Activated B cell treated with CpG ODN at 0.5 μM for 24 hours (primary cell): Measurements from ENCODE around the gene SYNDIG1L. TPM values are rescaled to one million over a fixed set of nuclear protein-coding genes. Genes with fewer than 3 reads are reported as not detected.

ENCODE experiments used
- ATAC-seq: fragments of 200-7000 bp; cut with Tn5 transposase; one replicate; pipeline ENCODE4 v1.10.0; 2021; ENCODE audit warnings: low read depth, mild to moderate bottlenecking, moderate library complexity
- CTCF ChIA-PET: fragments of 350-600 bp; sonication (Branson Sonifier 250); formaldehyde crosslinking; loops from one replicate; lab custom pipeline; 2021; ENCODE audit warnings: antibody characterized with exemption; lab: Charles Lee
- POLR2A ChIA-PET: fragments of 350-600 bp; sonication (Branson Sonifier 250); formaldehyde crosslinking; loops from one replicate; lab custom pipeline; 2021; ENCODE audit warnings: antibody characterized with exemption; lab: Charles Lee
- DNase-seq: peaks from one replicate; pipeline ENCODE4 v3.0.0; 2022
- H3K27ac Mint-ChIP-seq: one replicate; pipeline ENCODE4 v1.8.0; 2020; ENCODE audit warnings: mixed read lengths
- H3K27me3 Mint-ChIP-seq: one replicate; pipeline ENCODE4 v1.8.0; 2021; ENCODE audit warnings: mixed read lengths
- H3K36me3 Mint-ChIP-seq: one replicate; pipeline ENCODE4 v1.8.0; 2021; ENCODE audit warnings: low read depth, mixed read lengths
- H3K4me1 Mint-ChIP-seq: one replicate; pipeline ENCODE4 v1.8.0; 2021; ENCODE audit warnings: mixed read lengths
- H3K4me3 Mint-ChIP-seq: one replicate; pipeline ENCODE4 v1.8.0; 2020; ENCODE audit warnings: mild to moderate bottlenecking, mixed read lengths
- H3K9me3 Mint-ChIP-seq: one replicate; pipeline ENCODE4 v1.8.0; 2020; ENCODE audit warnings: mixed read lengths
- CTCF ChIP-seq: fragments of 200-600 bp; IDR thresholded peaks from one replicate; pipeline ENCODE4 v1.8.0; 2022; ENCODE audit warnings: antibody characterized with exemption, mild to moderate bottlenecking
- intact Hi-C: fragments of 100-400 bp; cut with micrococcal nuclease; formaldehyde crosslinking; loops from one replicate; pipeline ENCODE4 v1.15.1; 2024
- total RNA-seq: library from RNA; stranded (reverse); gene quantifications from 2 replicates; pipeline ENCODE4 v1.2.3, GENCODE V29; 2022

The SYNDIG1L gene
- total RNA-seq, 1 donor from 2014 or later, result not detected

GRCh38 chr14:74444866-74445265, 18.9 kb upstream of the SYNDIG1L start:
- Mint-ChIP-seq H3K4me1 (no peaks in the 10 kb centered on the region), H3K36me3 (no peaks in the 10 kb centered on the region), H3K9me3 (peaks cover 6% of the 10 kb centered on the region), H3K27me3 (peaks cover 3% of the 10 kb centered on the region), H3K27ac (no peak overlapping the region), H3K4me3 (no peak overlapping the region)
- POLR2A ChIA-PET, result no interaction called here
- TF ChIP-seq CTCF, result no peak
- DNase-seq (no peak), ATAC-seq (no peak)
- CTCF ChIA-PET, result no interaction called here
- intact Hi-C loops, result no loop called here

GRCh38 chr14:74442757-74443156, 16.7 kb upstream of the SYNDIG1L start:
- peaks cover 2% of the 10 kb centered on the region for H3K9me3 Mint-ChIP-seq
- intact Hi-C loops, result no loop called here
- DNase-seq, result no peak
- TF ChIP-seq CTCF, result no peak
- ChIA-PET POLR2A (no interaction called here), CTCF (no interaction called here)
- ATAC-seq, result no peak
- no peaks in the 10 kb centered on the region for H3K4me1 Mint-ChIP-seq
- H3K36me3 Mint-ChIP-seq, result no peaks in the 10 kb centered on the region
- H3K4me3 Mint-ChIP-seq, result no peak overlapping the region
- no peak overlapping the region for H3K27ac Mint-ChIP-seq
- peaks cover 6% of the 10 kb centered on the region for H3K27me3 Mint-ChIP-seq

GRCh38 chr14:74441113-74441512, 15.1 kb upstream of the SYNDIG1L start:
- ATAC-seq (no peak), DNase-seq (no peak)
- Mint-ChIP-seq H3K4me1 (no peaks in the 10 kb centered on the region), H3K27me3 (peaks cover 15% of the 10 kb centered on the region), H3K27ac (no peak overlapping the region), H3K9me3 (no peaks in the 10 kb centered on the region), H3K4me3 (no peak overlapping the region), H3K36me3 (no peaks in the 10 kb centered on the region)
- TF ChIP-seq CTCF, result no peak
- intact Hi-C loops, result no loop called here
- ChIA-PET POLR2A (no interaction called here), CTCF (no interaction called here)

- no peak for TF ChIP-seq CTCF
- H3K9me3 Mint-ChIP-seq, result no peaks in the 10 kb centered on the region
- intact Hi-C loops, result no loop called here
- DNase-seq (no peak), ATAC-seq (no peak)
- H3K4me1 Mint-ChIP-seq, result no peaks in the 10 kb centered on the region
- CTCF ChIA-PET, result no interaction called here
- H3K27ac Mint-ChIP-seq, result no peak overlapping the region
- H3K36me3 Mint-ChIP-seq, result no peaks in the 10 kb centered on the region
- H3K27me3 Mint-ChIP-seq, result peaks cover 27% of the 10 kb centered on the region
- H3K4me3 Mint-ChIP-seq, result no peak overlapping the region
- POLR2A ChIA-PET, result no interaction called here
These were observed 12.4 kb upstream of the SYNDIG1L start for GRCh38 chr14:74438351-74438915.

GRCh38 chr14:74437496-74438053, 11.6 kb upstream of the SYNDIG1L start:
- POLR2A ChIA-PET, result no interaction called here
- no peak for TF ChIP-seq CTCF

More at GRCh38 chr14:74437496-74438053, 11.6 kb upstream of the SYNDIG1L start:
- Mint-ChIP-seq H3K4me3 (no peak overlapping the region), H3K27me3 (peaks cover 25% of the 10 kb centered on the region), H3K27ac (no peak overlapping the region), H3K9me3 (no peaks in the 10 kb centered on the region), H3K36me3 (no peaks in the 10 kb centered on the region), H3K4me1 (no peaks in the 10 kb centered on the region)
- DNase-seq (no peak), ATAC-seq (no peak)
- intact Hi-C loops, result no loop called here
- CTCF ChIA-PET, result no interaction called here
